Measurements from ENCODE around the gene EML6. TPM values are rescaled to one million over a fixed set of nuclear protein-coding genes. Genes with fewer than 3 reads are reported as not detected.

EML6 gene
- total and polyA plus RNA-seq, 2 of the 8 experiments (the other 6 are each of a cell fraction or from before 2014, with no cell fraction given): 1.2 to 1.6 TPM

DNA sequence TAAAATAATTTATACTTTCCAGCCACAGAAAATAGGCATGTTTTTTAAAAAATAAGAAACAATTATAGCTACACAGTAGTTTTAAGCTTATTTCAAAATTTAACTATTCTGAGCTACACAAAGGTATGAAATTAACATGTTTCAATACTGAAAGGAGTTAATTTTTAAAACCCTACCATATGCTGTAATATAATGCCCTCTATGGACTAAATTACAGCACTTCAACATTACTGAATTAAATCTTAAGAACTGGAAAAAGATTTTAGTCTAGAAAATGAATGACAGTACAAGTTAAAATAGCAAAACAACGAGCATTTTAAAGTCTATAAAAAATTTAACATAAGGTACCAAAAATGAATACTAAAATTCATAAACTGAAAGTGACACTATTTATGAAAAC, 290.5 kb downstream of the EML6 start:
- Histone ChIP-seq H3K4me1 (replicated peaks in 1 of 4; ENCODE audit: control insufficient read depth in 3 of 4, insufficient read depth in 4 of 4, low read length in 3 of 4) (peaks cover 0 to 4% (median 3%) of the 10 kb centered on the region in 4 experiments; a peak in 2 of 7 replicates), H3K23me2 (ENCODE audit: low read depth, low read length) (no peaks in the 10 kb centered on the region), H2BK20ac (ENCODE audit: low read length) (no peak overlapping the region), H2BK5ac (ENCODE audit: low read depth, low read length) (no peak overlapping the region), H3K56ac (replicated peaks; ENCODE audit: insufficient read length, low read depth, low read length) (no peak overlapping the region), H3K14ac (ENCODE audit: insufficient read length) (no peak overlapping the region), H3K27me3 (replicated peaks in 1 of 4; ENCODE audit: control insufficient read depth in 3 of 4, extremely low read depth in 1 of 4, insufficient read depth in 3 of 4, low read length in 3 of 4) (no peaks in the 10 kb centered on the region), H3K9me3 (ENCODE audit: insufficient read depth in 2 of 2, low read depth in 1 of 2, low read length in 1 of 2) (no peaks in the 10 kb centered on the region), H3K18ac (ENCODE audit: extremely low read depth, low read length) (no peak overlapping the region), H4K91ac (replicated peaks; ENCODE audit: insufficient read length, low read length) (no peak overlapping the region), H3K79me2 (ENCODE audit: control insufficient read depth in 1 of 2, insufficient read depth in 2 of 2, low read length in 2 of 2) (peaks cover 13 to 100% of the 10 kb centered on the region in 2 experiments; a peak in 3 of 4 replicates), H2AK5ac (ENCODE audit: low read depth, low read length) (no peak overlapping the region), H3K27ac (ENCODE audit: low read depth, low read length) (no peak overlapping the region), H3K4me2 (ENCODE audit: insufficient read depth in 1 of 2, low read depth in 2 of 2, low read length in 2 of 2) (no peak overlapping the region), H2BK120ac (replicated peaks; ENCODE audit: low read depth, low read length) (no peak overlapping the region), H2BK15ac (ENCODE audit: low read length) (no peak overlapping the region), H3K79me1 (ENCODE audit: low read depth, low read length) (no peaks in the 10 kb centered on the region), H3K36me3 (ENCODE audit: control insufficient read depth in 2 of 4, insufficient read depth in 4 of 4, low read length in 3 of 4) (no peaks in the 10 kb centered on the region), H2AFZ (ENCODE audit: low read length) (no peak overlapping the region), H4K5ac (ENCODE audit: insufficient read length, low read depth, low read length) (no peak overlapping the region), H4K20me1 (replicated peaks in 1 of 2; ENCODE audit: control insufficient read depth in 1 of 2, insufficient read depth in 2 of 2, low read length in 2 of 2) (peaks cover 7 to 12% of the 10 kb centered on the region in 2 experiments), H3K23ac (ENCODE audit: insufficient read length) (no peak overlapping the region), H4K8ac (ENCODE audit: extremely low read depth, insufficient read depth, low read length) (no peak overlapping the region), H3K4me3 (ENCODE audit: extremely low read depth in 1 of 4, insufficient read depth in 2 of 4, low read depth in 3 of 4, low read length in 4 of 4) (no peak overlapping the region), H2BK12ac (ENCODE audit: low read depth, low read length) (no peak overlapping the region), H3K9ac (replicated peaks in 1 of 4; ENCODE audit: extremely low read depth in 1 of 4, low read depth in 3 of 4, low read length in 3 of 4) (no peak overlapping the region), H3K4ac (replicated peaks; ENCODE audit: insufficient read length, low read depth, low read length) (no peak overlapping the region)
- WGBS, 2 experiments (ENCODE audit: extremely low coverage in 1 of 2, insufficient coverage in 1 of 2, insufficient read length in 1 of 2, insufficient replicate concordance in 2 of 2, low coverage in 1 of 2, low lambda C conversion rate in 2 of 2, missing lambda C conversion rate in 1 of 2): 85% methylated on average over 1 of the region's 1 CpG; no CpG with 5 or more reads in 1 of the 2 experiments
- no peak for DNase-seq (ENCODE audit: low read depth in 1 of 2, low spot score in 2 of 2)
- POLR2A ChIA-PET (ENCODE audit: partially characterized antibody): interaction anchor here (1.4 to 1.9 kb wide), 2 partner anchors 8 to 37 kb away, joined by 5 read pairs; partner anchors contain the start of gene RTN4
- CTCF ChIA-PET (ENCODE audit: partially characterized antibody): interaction anchor here (0.8 to 4.4 kb wide), 9 partner anchors 8 to 161 kb away, joined by 3 to 20 read pairs (median 8); no protein-coding TSS in a partner anchor
- FAIRE-seq: no peak
- TF ChIP-seq POLR2AphosphoS5 (IDR thresholded peaks at IDR 0.05; ENCODE audit: low read depth, low read length) (no peak), SP4 (IDR thresholded peaks at IDR 0.05; ENCODE audit: low read length) (no peak), JUN (IDR thresholded peaks at IDR 0.05; ENCODE audit: low read depth, low read length) (no peak), BRCA1 (IDR thresholded peaks at IDR 0.05; ENCODE audit: low read depth, low read length) (no peak), TCF12 (IDR thresholded peaks at IDR 0.05; ENCODE audit: low read depth, low read length) (no peak), RBBP5 (IDR thresholded peaks at IDR 0.05; ENCODE audit: borderline replicate concordance, low read depth, low read length) (no peak), HDAC2 (IDR thresholded peaks at IDR 0.05; ENCODE audit: borderline replicate concordance in 1 of 2, low read depth in 2 of 2, low read length in 2 of 2) (no peak), MAX (IDR thresholded peaks at IDR 0.05) (no peak), SIRT6 (IDR thresholded peaks at IDR 0.05; ENCODE audit: low read length) (no peak), TEAD4 (IDR thresholded peaks at IDR 0.05; ENCODE audit: low read depth, low read length) (no peak), FOSL1 (IDR thresholded peaks at IDR 0.05; ENCODE audit: insufficient read depth, low read depth, low read length) (no peak), KDM1A (IDR thresholded peaks at IDR 0.05; ENCODE audit: borderline replicate concordance, low read length) (no peak), ZNF274 (IDR thresholded peaks at IDR 0.05; ENCODE audit: borderline replicate concordance, extremely low read depth, low read length) (no peak), EP300 (IDR thresholded peaks at IDR 0.05; ENCODE audit: borderline replicate concordance in 1 of 2, low read depth in 2 of 2, low read length in 2 of 2) (no peak), BACH1 (IDR thresholded peaks at IDR 0.05; ENCODE audit: low read length) (no peak)
